Upper lobe of left lung (tissue), 4 donors: ENCODE results near the gene CLIP4.

Experiments used
- EP300 ChIP-seq, 4 donors: sonication (generic); formaldehyde crosslinking; IDR thresholded peaks; one replicate each; pipeline ENCODE4 v1.5.1; 2017; ENCODE audit warnings: antibody characterized with exemption in 4 of 4, control low read depth in 2 of 4
- POLR2A ChIP-seq, 4 donors: fragments of 450-650 bp; IDR thresholded peaks; one replicate each; pipeline ENCODE4 v1.5.1; 2016 to 2017; ENCODE audit warnings: antibody characterized with exemption in 4 of 4, mild to moderate bottlenecking in 2 of 4
- POLR2AphosphoS5 ChIP-seq, 2 donors: sonication (generic); formaldehyde crosslinking; IDR thresholded peaks; one replicate each; pipeline ENCODE4 v1.5.1; 2017; ENCODE audit warnings: antibody characterized with exemption in 2 of 2
- TF ChIP-seq, protein P1 (sequence below), 6 experiments: fragments of 450-650 bp in 4 of 6; fragments of 200-600 bp in 2 of 6; sonication (generic) in 2 of 6; IDR thresholded peaks; one replicate each; pipeline ENCODE4 v1.5.1; 2016 to 2019; ENCODE audit warnings: antibody characterized with exemption in 6 of 6

DNA sequence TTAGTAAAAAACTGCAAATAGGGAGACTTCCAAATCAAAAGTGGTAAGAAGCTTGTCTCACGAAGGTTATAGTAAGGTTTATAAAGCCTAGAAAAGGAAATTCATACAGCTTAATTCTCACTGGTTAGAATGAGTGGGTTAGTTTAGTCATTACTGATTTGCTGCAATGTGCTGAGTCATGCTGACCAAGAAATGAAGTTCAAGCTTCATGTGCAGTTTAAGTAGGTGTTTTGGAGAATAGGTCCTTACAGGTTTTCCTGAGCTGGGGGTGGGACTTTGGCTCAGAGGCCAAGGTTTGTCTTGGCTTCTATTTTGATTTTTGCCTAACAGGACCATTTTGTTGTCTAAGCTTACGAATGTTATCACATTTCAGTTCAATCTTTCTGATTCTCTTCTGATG, 15.1 kb downstream of the CLIP4 start:
- TF ChIP-seq, protein P1, sequence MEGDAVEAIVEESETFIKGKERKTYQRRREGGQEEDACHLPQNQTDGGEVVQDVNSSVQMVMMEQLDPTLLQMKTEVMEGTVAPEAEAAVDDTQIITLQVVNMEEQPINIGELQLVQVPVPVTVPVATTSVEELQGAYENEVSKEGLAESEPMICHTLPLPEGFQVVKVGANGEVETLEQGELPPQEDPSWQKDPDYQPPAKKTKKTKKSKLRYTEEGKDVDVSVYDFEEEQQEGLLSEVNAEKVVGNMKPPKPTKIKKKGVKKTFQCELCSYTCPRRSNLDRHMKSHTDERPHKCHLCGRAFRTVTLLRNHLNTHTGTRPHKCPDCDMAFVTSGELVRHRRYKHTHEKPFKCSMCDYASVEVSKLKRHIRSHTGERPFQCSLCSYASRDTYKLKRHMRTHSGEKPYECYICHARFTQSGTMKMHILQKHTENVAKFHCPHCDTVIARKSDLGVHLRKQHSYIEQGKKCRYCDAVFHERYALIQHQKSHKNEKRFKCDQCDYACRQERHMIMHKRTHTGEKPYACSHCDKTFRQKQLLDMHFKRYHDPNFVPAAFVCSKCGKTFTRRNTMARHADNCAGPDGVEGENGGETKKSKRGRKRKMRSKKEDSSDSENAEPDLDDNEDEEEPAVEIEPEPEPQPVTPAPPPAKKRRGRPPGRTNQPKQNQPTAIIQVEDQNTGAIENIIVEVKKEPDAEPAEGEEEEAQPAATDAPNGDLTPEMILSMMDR (IDR thresholded peaks at IDR 0.05) = no peak
- TF ChIP-seq EP300 (IDR thresholded peaks at IDR 0.05) (no peak), POLR2AphosphoS5 (IDR thresholded peaks at IDR 0.05) (no peak), POLR2A (IDR thresholded peaks at IDR 0.05) (no peak)
